GM18873 (cell line): Measurements from ENCODE around the gene IL17RA.
"Not testable (repeated sequence)": the region's sequence is repeated elsewhere in the genome, so short reads cannot be mapped to it uniquely, and the experiment has no call there.

Experiments
- ATAC-seq: cut with Tn5 transposase; IDR thresholded peaks from one replicate; pipeline ENCODE4 v1.9.1; 2021; ENCODE audit warnings: mild to moderate bottlenecking, moderate library complexity, moderate number of reproducible peaks; ENCODE audit not compliant: unreplicated experiment, low FRiP score

Gene IL17RA

GRCh38 chr22:17118342-17118741 is 33.5 kb downstream of the IL17RA start:
- ATAC-seq, result no peak

GRCh38 chr22:17119481-17120202 is 34.8 kb downstream of the IL17RA start:
- ATAC-seq, result no peak

DNA sequence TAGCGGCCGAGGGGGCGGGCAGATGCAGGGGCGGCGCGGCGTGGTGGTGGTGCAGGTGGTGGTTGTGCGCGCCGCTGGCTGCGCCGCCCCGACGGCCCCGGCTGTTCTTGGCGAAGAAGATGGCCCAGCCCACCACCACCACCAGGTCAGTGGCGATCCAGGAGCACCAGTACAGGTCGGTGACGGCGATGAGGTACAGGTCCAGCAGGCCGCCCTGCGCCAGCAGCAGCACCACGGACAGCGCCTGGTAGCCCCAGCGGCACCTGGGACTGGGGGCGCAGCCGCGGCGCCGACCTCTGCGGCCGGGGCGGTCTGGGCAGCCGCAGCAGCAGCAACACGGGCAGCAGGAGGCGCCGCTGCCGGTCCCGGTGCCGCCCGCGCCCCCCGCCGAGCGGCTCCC is 35.5 kb downstream of the IL17RA start:
- ATAC-seq, result no peak

DNA sequence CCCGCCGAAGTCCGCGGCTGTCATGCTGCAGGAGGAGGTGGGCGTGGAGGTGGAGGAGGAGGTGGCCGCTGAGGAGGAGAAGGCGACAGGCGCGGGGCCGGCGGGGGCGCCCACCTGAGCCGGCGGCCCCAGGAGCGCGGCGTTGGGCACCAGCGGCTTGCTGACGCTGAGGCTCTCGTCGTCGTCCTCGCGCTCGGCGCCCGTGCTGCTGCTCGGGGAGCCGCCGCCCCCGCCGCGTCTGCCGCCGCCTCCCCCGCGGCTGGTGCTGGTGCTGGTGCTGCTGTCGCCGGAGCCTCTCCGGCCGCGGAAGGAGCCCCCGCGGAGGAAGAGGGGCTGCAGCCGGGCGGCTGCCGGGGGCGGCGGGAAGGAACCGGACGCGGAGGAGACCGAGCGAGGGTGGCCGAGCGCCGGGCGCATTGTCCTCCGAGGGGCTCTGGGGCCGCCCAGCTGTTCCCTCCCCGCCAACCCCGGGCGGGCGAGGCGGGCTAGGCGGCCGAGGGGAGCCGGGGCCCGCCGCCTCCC is 36.0 kb downstream of the IL17RA start:
- no peak for ATAC-seq

DNA sequence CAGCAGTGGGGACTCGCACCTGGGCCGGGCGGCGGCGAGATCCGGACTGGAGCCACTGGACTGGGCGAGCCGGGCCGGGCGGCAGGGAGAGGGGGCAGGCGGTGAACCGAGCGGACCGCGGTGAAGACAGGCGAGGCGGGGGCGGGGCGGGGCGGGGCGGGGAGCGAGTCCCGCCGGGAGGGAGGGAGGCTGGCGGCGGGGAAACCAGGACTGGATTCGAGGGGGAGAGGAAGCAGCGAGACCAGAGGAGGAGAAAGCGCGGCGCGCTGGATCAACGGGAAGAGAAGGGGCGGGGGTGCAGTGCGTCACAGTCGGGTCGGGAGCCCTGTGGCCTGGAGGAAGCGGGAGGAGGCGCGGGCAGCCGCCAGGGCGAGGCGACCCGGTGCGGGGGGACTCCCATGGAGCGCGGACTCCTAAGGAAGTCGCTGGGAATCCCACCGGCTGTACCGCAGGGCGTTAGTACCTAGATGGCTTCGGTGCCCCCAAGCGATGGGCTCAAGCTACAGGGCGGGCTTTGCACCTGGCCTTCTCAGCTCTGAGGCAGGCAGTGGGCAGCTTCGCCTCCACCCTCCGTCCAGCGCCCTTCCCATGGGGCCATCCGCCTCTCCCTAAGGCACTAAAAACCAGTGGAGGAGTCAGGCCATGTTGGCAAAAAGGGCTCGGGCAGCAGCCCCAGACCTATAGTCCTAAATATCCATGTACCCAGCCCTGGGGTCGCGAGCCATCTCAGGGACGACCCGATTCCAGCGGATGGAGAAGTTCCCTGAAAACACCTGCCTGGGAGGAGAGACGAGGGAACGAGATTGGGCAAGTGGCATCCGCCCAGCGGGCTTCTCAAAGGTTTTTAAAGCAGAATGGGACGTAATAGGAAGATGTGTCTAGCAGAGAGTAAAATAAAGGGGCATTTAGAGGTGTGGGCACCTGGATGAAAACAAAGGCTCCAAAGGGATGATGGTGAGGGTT is 36.7 kb downstream of the IL17RA start, which contains the start of gene TMEM121B:
Gene TMEM121B, minus strand, starts transcription at position 128 of the 963 bp plus-strand sequence. CDS start 233 bp downstream, outside the sequence.
- no peak for ATAC-seq

DNA sequence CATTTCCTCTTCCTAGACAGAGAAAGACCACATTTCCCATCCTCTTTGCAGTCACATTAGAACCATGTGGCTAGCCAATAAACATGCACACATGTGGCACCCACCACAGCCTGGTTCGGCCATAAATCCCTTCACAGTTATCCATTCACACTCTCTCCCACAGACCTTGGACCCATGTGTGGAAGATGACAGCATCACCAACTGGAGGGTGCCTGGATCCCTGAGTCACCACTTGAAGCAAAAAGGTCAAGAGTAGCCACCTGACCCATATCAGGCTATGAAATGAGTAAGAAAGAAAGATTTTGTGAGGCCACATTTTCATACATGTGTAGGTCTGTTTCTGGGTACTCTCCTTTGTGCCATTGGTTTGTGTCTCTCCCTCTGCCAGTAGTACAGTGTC is 45.4 kb downstream of the IL17RA start:
- ATAC-seq, result no peak

DNA sequence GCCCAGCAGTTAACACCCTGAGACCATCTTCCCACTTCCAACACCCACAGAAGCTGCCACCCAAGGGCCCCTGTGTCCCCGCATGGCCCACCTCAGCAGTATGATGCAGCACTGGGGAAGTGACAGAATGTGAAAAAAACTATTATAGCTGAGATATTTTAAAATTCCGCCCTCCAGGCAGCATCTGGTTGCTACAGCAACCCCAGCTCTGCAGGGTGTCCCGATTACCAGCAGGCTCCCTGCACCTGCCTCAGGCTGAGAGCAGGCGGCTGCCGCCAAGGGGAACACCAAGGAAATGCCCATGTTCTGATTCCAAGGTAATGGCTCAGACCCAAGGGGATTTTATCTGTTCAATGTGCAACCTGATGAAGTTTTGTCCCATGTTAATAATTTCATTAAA is 46.9 kb downstream of the IL17RA start:
- ATAC-seq, result no peak

GRCh38 chr22:17132112-17132511 is 47.3 kb downstream of the IL17RA start:
- ATAC-seq, result no peak

- no peak for ATAC-seq
Observed at GRCh38 chr22:17133137-17133536, 48.3 kb downstream of the IL17RA start.

GRCh38 chr22:17135153-17135760 is 50.5 kb downstream of the IL17RA start:
- ATAC-seq, result no peak

- no peak for ATAC-seq
Observed at GRCh38 chr22:17137170-17137569, 52.4 kb downstream of the IL17RA start.

DNA sequence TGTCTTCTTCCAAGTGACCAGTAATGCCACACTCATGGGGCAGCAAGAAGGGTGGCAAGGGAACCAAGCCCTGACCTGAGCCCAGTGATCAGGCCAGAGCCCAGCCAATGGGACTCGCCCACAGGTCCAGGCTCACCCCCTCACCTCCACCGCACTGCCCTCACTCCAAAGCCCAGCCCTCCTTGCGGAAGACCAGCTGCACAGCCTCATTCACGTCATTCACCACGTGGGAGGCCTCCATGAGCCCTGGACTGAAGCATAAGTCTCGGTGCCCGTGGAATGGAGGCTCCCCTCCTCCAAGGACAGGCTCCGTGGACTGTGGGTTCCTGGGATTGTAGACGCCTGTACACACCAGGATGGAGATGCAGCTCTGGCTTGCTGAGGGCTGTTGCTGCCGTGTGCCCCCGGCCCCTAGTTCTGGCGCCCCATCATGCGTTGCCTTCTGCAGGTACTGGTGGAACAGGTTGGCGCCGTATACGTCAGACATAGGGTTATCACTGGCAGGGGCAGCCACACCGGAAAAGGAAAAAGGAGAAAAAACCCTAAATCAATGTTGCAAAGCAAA is 53.1 kb downstream of the IL17RA start:
- no peak for ATAC-seq

GRCh38 chr22:17138513-17138912 is 53.7 kb downstream of the IL17RA start:
- no peak for ATAC-seq

DNA sequence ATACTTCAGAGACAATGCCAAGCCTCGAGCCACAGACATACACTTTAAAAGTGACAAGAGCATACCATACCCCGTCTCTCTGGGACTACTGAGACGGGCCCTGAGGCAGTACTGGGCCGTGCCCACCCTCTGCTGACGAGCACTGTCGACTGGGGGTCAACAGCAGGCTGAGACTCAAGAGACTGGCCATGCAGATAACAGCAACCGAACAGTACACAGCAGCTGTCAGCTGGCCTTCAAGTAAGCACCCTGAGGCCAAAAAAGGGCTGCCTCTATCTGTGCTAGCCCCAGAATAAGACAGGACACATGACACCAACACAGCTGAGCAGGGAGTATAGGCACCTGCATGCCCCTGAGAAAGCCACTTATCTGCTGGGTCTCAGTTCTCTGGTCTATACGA is 55.2 kb downstream of the IL17RA start:
- no peak for ATAC-seq

DNA sequence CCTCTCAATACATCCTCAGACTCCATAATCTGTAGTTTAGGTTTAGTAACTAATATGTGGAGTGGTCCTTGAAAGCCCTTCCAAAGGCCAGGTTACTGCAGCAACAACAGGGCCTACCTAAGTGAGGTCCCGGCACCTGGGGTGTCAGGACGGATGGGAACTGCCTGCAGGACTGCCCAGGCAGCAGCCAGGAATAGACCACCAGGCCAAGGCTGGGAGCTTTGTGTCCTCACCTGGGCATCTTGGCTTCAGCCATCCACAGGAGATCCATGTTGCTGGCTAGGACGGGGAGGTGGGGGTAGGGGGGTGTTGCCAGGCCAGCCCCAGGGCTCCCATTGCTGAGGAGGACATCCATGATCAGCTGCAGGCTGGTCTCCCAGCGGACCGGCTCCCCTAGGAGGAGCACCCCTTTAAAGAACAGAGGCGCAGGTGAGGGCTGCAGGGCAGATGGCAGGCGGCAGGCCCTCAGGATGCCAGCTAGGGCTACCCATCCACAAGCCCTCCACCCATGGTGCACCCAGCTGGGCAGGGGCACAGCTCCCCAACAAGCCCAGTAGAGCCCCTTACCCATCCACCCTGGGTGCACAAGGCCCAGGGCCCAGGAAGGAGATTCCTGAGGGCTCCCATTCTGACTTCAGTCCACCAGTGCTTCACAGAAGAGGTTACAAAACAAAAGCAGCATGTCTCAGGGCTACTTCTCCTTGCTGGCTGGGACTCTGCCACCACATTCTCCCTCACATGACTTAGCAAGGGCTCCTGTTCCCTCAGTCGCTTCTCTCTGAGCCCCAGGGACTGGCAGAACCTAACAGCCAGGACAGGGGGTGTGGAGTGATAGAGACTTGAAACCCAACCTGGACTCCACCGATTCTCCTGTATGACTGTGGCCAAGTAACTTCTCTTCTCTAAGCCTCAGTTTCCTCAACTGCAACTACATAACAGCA is 56.3 kb downstream of the IL17RA start:
- no peak for ATAC-seq

- ATAC-seq, result no peak
Observed at GRCh38 chr22:17143101-17143500, 58.3 kb downstream of the IL17RA start.

GRCh38 chr22:17143826-17144225 is 59.0 kb downstream of the IL17RA start:
- ATAC-seq, result no peak

- no peak for ATAC-seq
Observed at GRCh38 chr22:17145021-17145680, 60.4 kb downstream of the IL17RA start.

DNA sequence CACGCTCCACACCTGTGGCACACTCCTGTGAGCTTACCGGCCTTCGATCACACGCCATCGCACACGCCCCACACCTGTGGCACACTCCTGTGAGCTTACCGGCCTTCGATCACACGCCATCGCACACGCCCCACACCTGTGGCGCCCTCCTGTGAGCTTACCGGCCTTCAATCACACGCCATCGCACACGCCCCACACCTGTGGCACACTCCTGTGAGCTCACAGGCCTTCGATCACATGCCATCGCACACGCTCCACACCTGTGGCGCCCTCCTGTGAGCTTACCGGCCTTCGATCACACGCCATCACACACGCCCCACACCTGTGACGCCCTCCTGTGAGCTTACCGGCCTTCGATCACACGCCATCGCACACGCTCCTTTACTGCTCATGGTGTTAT is 62.7 kb downstream of the IL17RA start:
- ATAC-seq, result not testable (repeated sequence)
